NCI-H1417 treated with DMSO at 0.1 percent for 48 hours (cell line): ENCODE results near the gene RABIF.
"Not testable (repeated sequence)": the region's sequence is repeated elsewhere in the genome, so short reads cannot be mapped to it uniquely, and the experiment has no call there.

Experiments
- DNase-seq: peaks from one replicate; lab custom pipeline; 2025; lab: John Stamatoyannopoulos, UW

Gene RABIF

GRCh38 chr1:202888531-202889360 lies at the start of gene RABIF:
Gene RABIF, minus strand, starts transcription at chr1:202889149. Its CDS starts 51 bp downstream, at chr1:202889098.
- peak; percentile 93 for DNase-seq

- DNase-seq, result no peak
These were observed 49.5 kb upstream of the RABIF start for GRCh38 chr1:202938287-202938925.

DNA sequence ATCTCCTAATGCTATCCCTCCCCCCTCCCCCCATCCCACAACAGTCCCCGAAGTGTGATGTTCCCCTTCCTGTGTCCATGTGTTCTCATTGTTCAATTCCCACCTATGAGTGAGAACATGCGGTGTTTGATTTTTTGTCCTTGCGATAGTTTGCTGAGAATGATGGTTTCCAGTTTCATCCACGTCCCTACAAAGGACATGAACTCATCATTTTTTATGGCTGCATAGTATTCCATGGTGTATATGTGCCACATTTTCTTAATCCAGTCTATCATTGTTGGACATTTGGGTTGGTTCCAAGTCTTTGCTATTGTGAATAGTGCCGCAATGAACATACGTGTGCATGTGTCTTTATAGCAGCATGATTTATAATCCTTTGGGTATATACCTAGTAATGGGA lies 47.5 kb upstream of the RABIF start:
- not testable (repeated sequence) for DNase-seq

- no peak for DNase-seq
These were observed 46.9 kb upstream of the RABIF start for GRCh38 chr1:202935844-202936243.

DNA sequence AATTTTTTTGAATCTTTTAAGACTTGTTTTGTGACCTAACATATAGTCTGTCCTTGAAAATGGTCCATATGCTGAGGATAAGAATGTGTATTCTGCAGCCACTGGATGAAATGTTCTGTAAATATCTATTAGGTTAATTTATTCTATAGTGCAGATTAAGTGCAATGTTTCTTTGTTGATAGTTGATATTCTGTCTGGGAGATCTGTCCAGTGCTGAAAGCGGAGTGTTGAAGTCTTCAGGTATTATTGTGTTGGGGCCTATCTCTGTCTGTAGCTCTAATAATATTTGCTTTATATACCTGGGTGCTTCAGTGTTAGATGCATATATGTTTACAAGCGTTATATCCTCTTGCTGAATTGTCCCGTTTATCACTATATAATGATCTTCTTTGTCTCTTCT lies 45.8 kb upstream of the RABIF start:
- DNase-seq, result no peak

DNA sequence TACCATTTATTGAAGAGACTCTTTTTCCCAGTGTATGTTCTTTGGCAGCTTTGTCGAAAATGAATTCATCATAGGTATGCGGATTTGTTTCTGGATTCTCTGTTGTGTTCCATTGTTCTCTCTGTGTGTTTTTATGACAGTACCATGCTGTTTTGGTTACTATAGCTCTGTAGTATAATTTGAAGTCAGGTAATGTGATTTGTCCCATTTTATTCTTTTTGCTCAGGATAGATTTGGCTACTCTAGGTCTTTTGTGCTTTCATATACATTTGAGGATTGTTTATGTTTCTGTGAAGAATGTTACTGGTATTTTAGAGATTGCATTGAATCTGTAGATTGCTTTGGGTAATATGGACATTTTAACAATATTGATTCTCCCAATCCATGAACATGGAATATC lies 43.5 kb upstream of the RABIF start:
- no peak for DNase-seq

GRCh38 chr1:202926581-202927491 lies 37.9 kb upstream of the RABIF start, which contains the start of gene KLHL12:
Gene KLHL12, minus strand, starts transcription at chr1:202927234. Its CDS starts 2,072 bp downstream, at chr1:202925162.
- DNase-seq, result peak; percentile 64

GRCh38 chr1:202923533-202923932 lies 34.6 kb upstream of the RABIF start:
- DNase-seq, result no peak

DNA sequence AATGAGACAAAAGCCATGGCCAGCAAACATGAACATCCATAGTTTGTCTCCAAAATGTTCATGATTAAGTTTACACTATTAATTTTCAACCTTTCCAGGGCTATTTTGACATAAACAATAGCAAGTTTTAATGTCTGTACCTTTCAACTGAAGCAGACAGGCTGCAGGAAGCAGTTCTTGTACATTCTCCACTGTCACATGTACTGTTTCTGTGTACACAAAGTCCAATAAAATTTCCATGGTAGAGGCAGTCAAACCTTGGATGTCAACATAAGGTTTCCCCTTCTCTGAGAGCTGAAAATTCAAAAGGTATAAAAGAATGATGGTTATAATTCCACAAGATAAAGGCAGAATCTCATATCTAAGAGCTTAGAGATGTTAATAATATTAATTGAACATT lies 30.7 kb upstream of the RABIF start:
- no peak for DNase-seq

GRCh38 chr1:202915146-202915545 lies 26.2 kb upstream of the RABIF start:
- DNase-seq, result peak; percentile 11

DNA sequence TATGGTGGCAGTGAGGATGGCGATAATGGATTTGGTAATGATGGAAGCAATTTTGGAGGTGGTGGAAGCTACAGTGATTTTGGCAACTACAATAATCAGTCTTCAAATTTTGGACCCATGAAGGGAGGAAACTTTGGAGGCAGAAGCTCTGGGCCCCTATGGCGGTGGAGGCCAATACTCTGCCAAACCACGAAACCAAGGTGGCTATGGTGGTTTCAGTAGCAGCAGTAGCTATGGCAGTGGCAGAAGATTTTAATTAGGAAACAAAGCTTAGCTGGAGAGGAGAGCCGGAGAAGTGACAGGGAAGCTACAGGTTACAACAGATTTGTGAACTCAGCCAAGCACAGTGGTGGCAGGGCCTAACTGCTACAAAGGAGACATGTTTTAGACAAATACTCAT lies 23.5 kb upstream of the RABIF start:
- DNase-seq, result not testable (repeated sequence)

- no peak for DNase-seq
These were observed 20.5 kb upstream of the RABIF start for GRCh38 chr1:202909494-202909893.

- no peak for DNase-seq
These were observed 20.0 kb upstream of the RABIF start for GRCh38 chr1:202908998-202909397.

GRCh38 chr1:202905331-202905730 lies 16.4 kb upstream of the RABIF start:
- DNase-seq, result no peak

DNA sequence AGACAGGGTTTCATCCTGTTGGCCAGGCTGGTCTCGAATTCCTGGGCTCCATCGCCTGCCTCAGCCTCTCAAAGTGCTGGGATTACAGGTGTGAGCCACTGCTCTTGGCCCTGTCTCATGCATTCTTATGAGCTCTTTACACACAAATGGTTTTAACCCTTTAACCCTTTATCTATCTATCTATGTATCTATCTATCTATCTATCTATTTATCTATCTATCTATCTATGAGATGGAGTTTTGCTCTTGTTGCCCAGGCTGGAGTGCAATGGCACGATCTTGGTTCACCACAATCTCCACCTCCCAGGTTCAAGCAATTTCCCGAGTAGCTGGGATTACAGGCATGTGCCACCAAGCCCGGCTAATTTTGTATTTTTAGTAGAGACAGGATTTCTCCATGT lies 14.9 kb upstream of the RABIF start:
- DNase-seq, result not testable (repeated sequence)

DNA sequence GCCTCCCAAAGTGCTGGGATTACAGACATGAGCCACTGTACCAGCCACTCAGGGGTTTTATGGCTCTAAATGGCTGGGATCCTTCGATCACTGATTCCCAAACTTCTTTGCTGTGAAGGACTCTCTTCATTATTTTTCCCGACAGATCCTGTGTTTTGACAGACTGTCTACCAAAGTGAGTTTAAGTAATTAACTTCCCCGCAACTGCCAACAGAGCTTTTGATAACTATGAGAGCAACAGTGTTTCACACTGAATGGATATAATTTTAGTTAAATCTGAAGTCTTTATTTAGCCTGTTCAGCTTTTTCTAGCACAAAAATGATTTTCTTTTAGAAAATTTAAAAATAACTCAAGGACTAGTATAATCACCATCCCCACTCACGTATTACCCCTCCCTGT lies 12.6 kb upstream of the RABIF start:
- DNase-seq, result no peak

GRCh38 chr1:202892501-202892900 lies 3.6 kb upstream of the RABIF start:
- no peak for DNase-seq

DNA sequence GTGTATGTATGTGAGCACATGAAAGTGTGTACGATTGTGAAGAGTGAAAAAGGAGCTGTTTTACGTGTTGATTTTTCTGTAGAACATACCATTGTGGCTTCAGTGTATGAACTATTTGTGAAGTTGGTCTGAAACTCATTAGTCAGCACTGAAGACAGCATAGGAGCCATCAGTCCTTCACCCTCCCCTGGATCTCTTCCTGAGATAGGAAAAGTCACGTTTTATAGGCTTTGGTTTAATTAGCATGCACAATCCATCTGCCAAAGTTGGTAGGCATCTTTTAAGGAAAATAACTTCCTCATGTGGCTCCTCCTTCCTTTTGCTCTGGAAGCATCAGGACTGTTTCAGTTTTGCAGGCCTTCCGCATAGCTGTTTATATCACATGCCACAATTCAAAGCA lies 1.4 kb upstream of the RABIF start:
- no peak for DNase-seq

DNA sequence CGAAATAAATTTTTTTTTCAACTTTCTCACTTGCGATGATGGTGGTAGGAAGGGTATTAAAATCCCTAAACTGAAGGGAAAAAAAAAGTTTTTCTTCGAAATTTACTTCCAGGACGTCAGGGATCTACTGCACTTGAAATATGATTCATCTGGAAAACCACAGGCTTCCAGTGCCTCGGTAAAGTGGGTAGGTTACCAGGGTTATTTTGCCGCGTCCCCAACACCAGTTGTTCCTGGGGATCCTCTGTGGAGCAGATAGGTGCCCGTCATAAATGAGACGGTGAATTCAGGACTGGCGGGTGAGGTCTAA lies 773 bp downstream of the RABIF start:
- no peak for DNase-seq

DNA sequence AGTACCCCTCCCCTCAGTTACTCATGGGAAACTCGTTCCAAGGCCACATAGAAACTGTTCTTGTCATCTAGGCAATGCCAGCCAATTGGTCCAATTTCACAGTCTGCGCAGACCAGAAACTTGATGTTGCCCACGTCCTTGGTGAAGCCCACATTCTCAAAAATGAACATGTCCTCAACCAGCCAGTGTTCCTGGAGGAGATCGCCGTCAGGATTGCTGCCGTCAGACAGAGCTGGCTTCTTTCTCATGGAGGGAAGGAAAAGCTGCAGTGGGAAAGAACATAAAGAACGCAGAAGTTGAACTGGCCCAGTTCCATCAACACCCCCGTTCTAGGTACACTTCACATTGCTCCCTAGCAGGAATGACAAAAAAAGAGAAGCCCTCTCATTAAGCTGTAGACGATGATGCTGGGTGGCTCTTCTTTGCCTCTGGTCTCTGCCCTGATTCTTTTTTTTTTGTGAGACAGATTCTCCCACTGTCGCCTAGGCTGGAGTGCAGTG lies 7.9 kb downstream of the RABIF start:
- DNase-seq, result no peak

GRCh38 chr1:202880062-202880461 lies 8.9 kb downstream of the RABIF start:
- DNase-seq, result no peak

DNA sequence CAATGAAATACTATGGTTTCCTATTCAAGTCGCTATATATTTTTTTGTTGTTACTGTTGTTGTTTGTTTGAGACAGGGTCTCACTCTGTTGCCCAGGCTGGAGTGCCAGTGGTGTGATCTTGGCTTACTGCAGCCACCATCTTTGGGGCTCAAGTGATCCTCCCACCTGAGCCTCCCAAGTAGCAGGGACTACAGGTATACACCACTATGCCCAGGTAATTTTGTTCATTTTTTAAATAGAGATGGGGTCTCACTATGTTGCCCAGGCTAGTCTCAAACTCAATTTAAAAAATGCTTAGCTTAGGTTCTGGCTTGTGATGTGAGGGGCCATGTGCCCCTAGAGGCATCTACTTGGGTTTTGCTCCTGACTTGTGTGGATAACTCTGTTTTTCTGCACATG lies 9.8 kb downstream of the RABIF start:
- DNase-seq, result no peak
